K562 (cell line): Measurements from ENCODE around the gene UBLCP1. TPM values are rescaled to one million over a fixed set of nuclear protein-coding genes. Genes with fewer than 3 reads are reported as not detected.

Source experiments
- ETS2 ChIP-seq: IDR thresholded peaks from 2 replicates; pipeline ENCODE4 v1.6.1; 2016; ENCODE audit warnings: borderline replicate concordance, missing genetic modification characterization, mild to moderate bottlenecking, moderate library complexity, missing compliant biosample characterization; ENCODE audit not compliant: poor library complexity, severe bottlenecking
- ETV1 ChIP-seq: fragments of 450-650 bp; conservative IDR thresholded peaks from 2 replicates; pipeline ENCODE4 v1.6.1; 2016; ENCODE audit warnings: missing genetic modification characterization, control low read depth, low read depth, missing compliant biosample characterization
- HLTF ChIP-seq: fragments of 450-650 bp; IDR thresholded peaks from 2 replicates; pipeline ENCODE4 v1.6.1; 2016
- NR0B1 ChIP-seq: fragments of 450-650 bp; IDR thresholded peaks from one replicate; pipeline ENCODE4 v1.6.1; 2018; ENCODE audit warnings: mild to moderate bottlenecking, moderate library complexity; ENCODE audit not compliant: partially characterized antibody
- NUFIP1 ChIP-seq: fragments of 450-650 bp; IDR thresholded peaks from 2 replicates; pipeline ENCODE4 v1.6.1; 2018; ENCODE audit not compliant: partially characterized antibody
- ZNF316 ChIP-seq: fragments of 450-650 bp; IDR thresholded peaks from 2 replicates; pipeline ENCODE4 v1.6.1; 2016
- ZNF589 ChIP-seq: fragments of 200-800 bp; sonication (Bioruptor generic); IDR thresholded peaks from 2 replicates; pipeline ENCODE4 v1.6.1; 2016; ENCODE audit warnings: low read depth, missing genetic modification characterization, missing compliant biosample characterization
- polyA plus RNA-seq, 8 experiments: library from polyadenylated mRNA; depleted of rRNA in 4 of 8; stranded (reverse) in 5 of 8; unstranded in 3 of 8; fragments of >200 nt; fragmentation: Nextera tagmentation in 2 of 8; fragmentation: Illumina TruSeq in 1 of 8; extraction: Ambion mirVana in 2 of 8; extraction: Trizol in 1 of 8; gene quantifications; 2 replicates each; pipeline versions ENCODE4 v1.2.1 to v1.2.3, GENCODE V29; 2011 to 2014; ENCODE audit warnings: inconsistent platforms in 1 of 8, missing spikeins in 1 of 8
- total RNA-seq, 7 experiments: library from RNA; depleted of rRNA in 6 of 7; stranded (reverse); fragments of >200 nt in 6 of 7; fragmentation: Illumina TruSeq in 2 of 7; extraction: Trizol in 2 of 7; gene quantifications; 2 replicates each; pipeline versions ENCODE4 v1.2.1 to v1.2.3, GENCODE V29; 2011 to 2021; ENCODE audit warnings: low replicate concordance in 1 of 7
- TF ChIP-seq, protein P1 (sequence below): sonication (generic); formaldehyde crosslinking; IDR thresholded peaks from 2 replicates; pipeline ENCODE4 v1.8.0; 2022; ENCODE audit warnings: mild to moderate bottlenecking, missing genetic modification reagents
- TF ChIP-seq, protein P2 (sequence below): fragments of 250-450 bp; sonication (Bioruptor Pico); IDR thresholded peaks from 2 replicates; pipeline ENCODE4 v1.8.0; 2022; ENCODE audit warnings: inconsistent platforms, mild to moderate bottlenecking, moderate library complexity, borderline replicate concordance

Gene UBLCP1
- total and polyA plus RNA-seq, 9 of the 15 experiments (the other 6 are each of a cell fraction or from before 2014, with no cell fraction given): 18.8 to 39.8 (median 30.2) TPM

GRCh38 chr5:159324986-159325385 lies 61.9 kb downstream of the UBLCP1 start (continued):
- TF ChIP-seq HLTF: no peak
- TF ChIP-seq, protein P1, sequence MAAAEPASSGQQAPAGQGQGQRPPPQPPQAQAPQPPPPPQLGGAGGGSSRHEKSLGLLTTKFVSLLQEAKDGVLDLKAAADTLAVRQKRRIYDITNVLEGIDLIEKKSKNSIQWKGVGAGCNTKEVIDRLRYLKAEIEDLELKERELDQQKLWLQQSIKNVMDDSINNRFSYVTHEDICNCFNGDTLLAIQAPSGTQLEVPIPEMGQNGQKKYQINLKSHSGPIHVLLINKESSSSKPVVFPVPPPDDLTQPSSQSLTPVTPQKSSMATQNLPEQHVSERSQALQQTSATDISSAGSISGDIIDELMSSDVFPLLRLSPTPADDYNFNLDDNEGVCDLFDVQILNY: no peak
- TF ChIP-seq ETS2 (tag): no peak
- no peak for TF ChIP-seq ETV1 (tag)
- TF ChIP-seq, protein P2, sequence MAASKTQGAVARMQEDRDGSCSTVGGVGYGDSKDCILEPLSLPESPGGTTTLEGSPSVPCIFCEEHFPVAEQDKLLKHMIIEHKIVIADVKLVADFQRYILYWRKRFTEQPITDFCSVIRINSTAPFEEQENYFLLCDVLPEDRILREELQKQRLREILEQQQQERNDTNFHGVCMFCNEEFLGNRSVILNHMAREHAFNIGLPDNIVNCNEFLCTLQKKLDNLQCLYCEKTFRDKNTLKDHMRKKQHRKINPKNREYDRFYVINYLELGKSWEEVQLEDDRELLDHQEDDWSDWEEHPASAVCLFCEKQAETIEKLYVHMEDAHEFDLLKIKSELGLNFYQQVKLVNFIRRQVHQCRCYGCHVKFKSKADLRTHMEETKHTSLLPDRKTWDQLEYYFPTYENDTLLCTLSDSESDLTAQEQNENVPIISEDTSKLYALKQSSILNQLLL (CRISPR knock-in tag): no peak
- TF ChIP-seq NUFIP1: no peak
- no peak for TF ChIP-seq NR0B1
- no peak for TF ChIP-seq ZNF589
- no peak for TF ChIP-seq ZNF316
